Neuronal stem cell (in vitro differentiated cells): ENCODE data around the gene SPTLC1.

Experiments used
- DNase-seq: peaks from one replicate; pipeline ENCODE4 v3.0.0-alpha.2; 2013; ENCODE audit warnings: low spot score
- H2AFZ ChIP-seq: one replicate; pipeline ENCODE4 v1.6.1; 2013; ENCODE audit warnings: mild to moderate bottlenecking, low read length, inconsistent platforms
- H2AK5ac ChIP-seq: 2 replicates; pipeline ENCODE4 v1.6.1; 2013; ENCODE audit warnings: low read depth, mild to moderate bottlenecking, inconsistent platforms, low read length, moderate library complexity, mixed read lengths
- H2BK120ac ChIP-seq: 2 replicates; pipeline ENCODE4 v1.6.1; 2013; ENCODE audit warnings: low read depth, mild to moderate bottlenecking, inconsistent platforms, low read length, moderate library complexity, mixed read lengths
- H2BK12ac ChIP-seq: one replicate; pipeline ENCODE4 v1.6.1; 2013; ENCODE audit warnings: low read length, inconsistent platforms
- H2BK15ac ChIP-seq: 2 replicates; pipeline ENCODE4 v1.6.1; 2013; ENCODE audit warnings: mild to moderate bottlenecking, low read length, inconsistent platforms, mixed read lengths
- H2BK5ac ChIP-seq: one replicate; pipeline ENCODE4 v1.6.1; 2013; ENCODE audit warnings: inconsistent platforms, mild to moderate bottlenecking, low read length, moderate library complexity
- H3K14ac ChIP-seq: one replicate; pipeline ENCODE4 v1.6.1; 2013; ENCODE audit warnings: low read length, inconsistent platforms
- H3K18ac ChIP-seq: 2 replicates; pipeline ENCODE4 v1.6.1; 2013; ENCODE audit warnings: low read length, inconsistent platforms
- H3K23ac ChIP-seq: 2 replicates; pipeline ENCODE4 v1.6.1; 2013; ENCODE audit warnings: low read depth, mild to moderate bottlenecking, mixed read lengths, low read length, inconsistent platforms; ENCODE audit not compliant: poor library complexity
- H3K27ac ChIP-seq: replicated peaks from 3 replicates; pipeline ENCODE4 v1.5.1; 2013; ENCODE audit warnings: low read length, inconsistent platforms
- H3K27me3 ChIP-seq, 3 experiments: 2 replicates each; pipeline ENCODE4 v1.6.1; 2013; ENCODE audit warnings: low read length in 3 of 3, mild to moderate bottlenecking in 2 of 3, inconsistent platforms in 1 of 3, low read depth in 1 of 3, mixed read lengths in 1 of 3, moderate library complexity in 1 of 3; ENCODE audit not compliant: control insufficient read depth in 3 of 3, insufficient read depth in 3 of 3
- H3K36me3 ChIP-seq, 2 donors: replicated peaks in 1 of 2; 2 replicates each; pipeline ENCODE4 v1.6.1; 2013; ENCODE audit warnings: low read length in 2 of 2; ENCODE audit not compliant: control insufficient read depth in 2 of 2, insufficient read depth in 2 of 2
- H3K4ac ChIP-seq: 2 replicates; pipeline ENCODE4 v1.6.1; 2013; ENCODE audit warnings: inconsistent platforms, mild to moderate bottlenecking, low read length, moderate library complexity
- H3K4me1 ChIP-seq, 2 donors: 1 replicate in 1 of 2; 2 replicates in 1 of 2; pipeline ENCODE4 v1.6.1; 2013; ENCODE audit warnings: low read length in 2 of 2, low read depth in 1 of 2; ENCODE audit not compliant: control insufficient read depth in 2 of 2, insufficient read depth in 1 of 2
- H3K4me2 ChIP-seq: one replicate; pipeline ENCODE4 v1.6.1; 2013; ENCODE audit warnings: mild to moderate bottlenecking, low read length, inconsistent platforms; ENCODE audit not compliant: insufficient read depth, poor library complexity, severe bottlenecking
- H3K4me3 ChIP-seq, 2 donors: 2 replicates each; pipeline ENCODE4 v1.5.1; 2013; ENCODE audit warnings: low read length in 2 of 2, mild to moderate bottlenecking in 2 of 2, inconsistent platforms in 1 of 2, moderate library complexity in 1 of 2
- H3K79me1 ChIP-seq: one replicate; pipeline ENCODE4 v1.6.1; 2013; ENCODE audit warnings: low read depth, mild to moderate bottlenecking, inconsistent platforms, low read length, moderate library complexity
- H3K9ac ChIP-seq: one replicate; pipeline ENCODE4 v1.6.1; 2013; ENCODE audit warnings: mild to moderate bottlenecking, low read depth, low read length, inconsistent platforms; ENCODE audit not compliant: poor library complexity
- H3K9me3 ChIP-seq, 2 donors: replicated peaks in 1 of 2; 2 replicates each; pipeline versions ENCODE3 to v1.6.1; 2013; ENCODE audit warnings: low read length in 2 of 2, mild to moderate bottlenecking in 2 of 2, inconsistent platforms in 1 of 2, low read depth in 1 of 2, mixed read lengths in 1 of 2, moderate library complexity in 1 of 2; ENCODE audit not compliant: control insufficient read depth in 2 of 2, insufficient read depth in 1 of 2
- H4K8ac ChIP-seq: one replicate; pipeline ENCODE4 v1.6.1; 2013; ENCODE audit warnings: low read depth, mild to moderate bottlenecking, inconsistent platforms, low read length, moderate library complexity
- H4K91ac ChIP-seq: one replicate; pipeline ENCODE4 v1.6.1; 2013; ENCODE audit warnings: low read length, low read depth, mild to moderate bottlenecking, inconsistent platforms; ENCODE audit not compliant: poor library complexity
- WGBS, 2 donors: extraction: QIAGEN DNeasy Blood & Tissue Kit; methylation state at CpG; one replicate each; pipeline ENCODE4 v1.1.7; 2013; ENCODE audit warnings: missing lambda C conversion rate in 2 of 2, mixed read lengths in 1 of 2; ENCODE audit not compliant: insufficient read length in 2 of 2, insufficient replicate concordance in 1 of 2; ENCODE audit errors: extremely low coverage in 2 of 2; 5-methylcytosine and 5-hydroxymethylcytosine counted together

SPTLC1 gene

GRCh38 chr9:92058723-92059444, 56.3 kb downstream of the SPTLC1 start:
- no peak overlapping the region for H3K4me3 ChIP-seq
- H3K4me1 ChIP-seq: peaks cover 9 to 26% of the 10 kb centered on the region in 2 donors
- H3K23ac ChIP-seq: no peak overlapping the region
- peak; percentile 45 for DNase-seq
- no peak overlapping the region for H2BK5ac ChIP-seq
- H2BK120ac ChIP-seq: no peak overlapping the region
- H3K4me2 ChIP-seq: no peak overlapping the region
- H2BK15ac ChIP-seq: no peak overlapping the region
- H3K79me1 ChIP-seq: no peaks in the 10 kb centered on the region
- no peak overlapping the region for H3K14ac ChIP-seq
- no peak overlapping the region for H3K9ac ChIP-seq
- no peak overlapping the region for H2BK12ac ChIP-seq
- no peak overlapping the region for H3K18ac ChIP-seq
- H4K91ac ChIP-seq: no peak overlapping the region
- H4K8ac ChIP-seq: no peak overlapping the region
- H2AFZ ChIP-seq: no peak overlapping the region
- H2AK5ac ChIP-seq: no peak overlapping the region
- no peaks in the 10 kb centered on the region for H3K27me3 ChIP-seq
- H3K36me3 ChIP-seq: peaks cover 0 to 65% of the 10 kb centered on the region in 2 donors
- no CpG with 5 or more reads among the region's 5 CpGs for WGBS, 2 donors
- peaks cover 2 to 37% of the 10 kb centered on the region in 2 donors for H3K9me3 ChIP-seq
- H3K27ac ChIP-seq: peak overlapping the region; percentile 69
- no peak overlapping the region for H3K4ac ChIP-seq

- no peaks in the 10 kb centered on the region for H3K27me3 ChIP-seq
- H2BK120ac ChIP-seq: no peak overlapping the region
- no peak overlapping the region for H3K14ac ChIP-seq
- H3K4me1 ChIP-seq: peaks cover 9 to 26% of the 10 kb centered on the region in 2 donors
- H3K9ac ChIP-seq: no peak overlapping the region
- no peak overlapping the region for H3K4me3 ChIP-seq
- H2BK15ac ChIP-seq: no peak overlapping the region
- peaks cover 2 to 32% of the 10 kb centered on the region in 2 donors for H3K9me3 ChIP-seq
- no peak overlapping the region for H3K18ac ChIP-seq
- no peak overlapping the region for H3K4me2 ChIP-seq
- no peak overlapping the region for H2AFZ ChIP-seq
- no peak for DNase-seq
- peak overlapping the region; percentile 69 for H3K27ac ChIP-seq
- H2BK12ac ChIP-seq: no peak overlapping the region
- H3K23ac ChIP-seq: no peak overlapping the region
- no peak overlapping the region for H2BK5ac ChIP-seq
- H4K8ac ChIP-seq: no peak overlapping the region
- H3K36me3 ChIP-seq: peaks cover 0 to 65% of the 10 kb centered on the region in 2 donors
- no peak overlapping the region for H4K91ac ChIP-seq
- H3K79me1 ChIP-seq: no peaks in the 10 kb centered on the region
- H2AK5ac ChIP-seq: no peak overlapping the region
- H3K4ac ChIP-seq: no peak overlapping the region
These were observed 57.2 kb downstream of the SPTLC1 start for GRCh38 chr9:92058026-92058425.

DNA sequence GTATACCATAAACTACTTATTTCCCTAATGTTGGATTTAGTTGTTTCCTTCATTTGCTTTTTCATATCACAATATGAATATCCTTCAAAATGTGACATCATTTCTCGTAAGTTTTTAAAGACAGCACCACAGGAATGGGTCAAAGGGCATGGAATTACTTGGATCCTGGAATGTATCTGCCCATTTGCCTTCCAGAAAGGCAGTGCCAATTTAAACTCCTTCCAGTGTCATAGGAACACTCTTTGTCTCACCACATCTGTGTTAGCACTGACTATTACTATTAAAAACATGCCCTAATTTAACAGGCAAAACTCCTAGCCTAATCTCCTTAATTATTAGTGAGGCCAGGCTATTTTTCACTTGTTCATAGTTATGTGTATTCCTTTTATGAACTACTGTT, 58.0 kb downstream of the SPTLC1 start:
- Histone ChIP-seq H3K27ac (peak overlapping the region; percentile 28), H4K91ac (no peak overlapping the region), H3K79me1 (no peaks in the 10 kb centered on the region), H3K4me2 (no peak overlapping the region), H2BK5ac (no peak overlapping the region), H4K8ac (no peak overlapping the region), H2AFZ (no peak overlapping the region), H3K23ac (no peak overlapping the region), H3K14ac (no peak overlapping the region), H3K18ac (no peak overlapping the region), H2BK15ac (no peak overlapping the region), H3K4me3 (no peak overlapping the region), H2BK120ac (no peak overlapping the region), H3K36me3 (peaks cover 0 to 61% of the 10 kb centered on the region in 2 donors), H3K4ac (no peak overlapping the region), H3K4me1 (peaks cover 9 to 26% of the 10 kb centered on the region in 2 donors), H3K27me3 (no peaks in the 10 kb centered on the region), H3K9me3 (peaks cover 2 to 28% of the 10 kb centered on the region in 2 donors), H2AK5ac (no peak overlapping the region), H3K9ac (no peak overlapping the region), H2BK12ac (no peak overlapping the region)
- no CpG with 5 or more reads among the region's 1 CpG for WGBS, 2 donors
- no peak for DNase-seq

- peaks cover 0 to 71% of the 10 kb centered on the region in 2 donors for H3K36me3 ChIP-seq
- WGBS, 2 donors: no CpG with 5 or more reads among the region's 2 CpGs
- H3K79me1 ChIP-seq: no peaks in the 10 kb centered on the region
- no peaks in the 10 kb centered on the region for H3K27me3 ChIP-seq
- peak overlapping the region; percentile 73 for H3K27ac ChIP-seq
- no peak overlapping the region for H2BK5ac ChIP-seq
- H2BK15ac ChIP-seq: no peak overlapping the region
- H3K23ac ChIP-seq: no peak overlapping the region
- H2AK5ac ChIP-seq: no peak overlapping the region
- H3K4me2 ChIP-seq: no peak overlapping the region
- H3K18ac ChIP-seq: no peak overlapping the region
- no peak overlapping the region for H3K4ac ChIP-seq
- H4K91ac ChIP-seq: no peak overlapping the region
- H2AFZ ChIP-seq: no peak overlapping the region
- no peak overlapping the region for H3K9ac ChIP-seq
- H2BK12ac ChIP-seq: no peak overlapping the region
- H3K9me3 ChIP-seq: peaks cover 2 to 20% of the 10 kb centered on the region in 2 donors
- H3K4me3 ChIP-seq: no peak overlapping the region
- H3K4me1 ChIP-seq: peaks cover 9 to 26% of the 10 kb centered on the region in 2 donors
- DNase-seq: peak; percentile 45
- H3K14ac ChIP-seq: no peak overlapping the region
- no peak overlapping the region for H4K8ac ChIP-seq
- H2BK120ac ChIP-seq: no peak overlapping the region
These were observed 59.6 kb downstream of the SPTLC1 start for GRCh38 chr9:92055624-92056023.
